Measurements from ENCODE around the gene AUP1. TPM values are rescaled to one million over a fixed set of nuclear protein-coding genes. Genes with fewer than 3 reads are reported as not detected.

The AUP1 gene
- total and polyA plus RNA-seq, 2 donors (not counting 1 experiment from before 2014, with no cell fraction given), result 54.0 to 70.4 TPM

DNA sequence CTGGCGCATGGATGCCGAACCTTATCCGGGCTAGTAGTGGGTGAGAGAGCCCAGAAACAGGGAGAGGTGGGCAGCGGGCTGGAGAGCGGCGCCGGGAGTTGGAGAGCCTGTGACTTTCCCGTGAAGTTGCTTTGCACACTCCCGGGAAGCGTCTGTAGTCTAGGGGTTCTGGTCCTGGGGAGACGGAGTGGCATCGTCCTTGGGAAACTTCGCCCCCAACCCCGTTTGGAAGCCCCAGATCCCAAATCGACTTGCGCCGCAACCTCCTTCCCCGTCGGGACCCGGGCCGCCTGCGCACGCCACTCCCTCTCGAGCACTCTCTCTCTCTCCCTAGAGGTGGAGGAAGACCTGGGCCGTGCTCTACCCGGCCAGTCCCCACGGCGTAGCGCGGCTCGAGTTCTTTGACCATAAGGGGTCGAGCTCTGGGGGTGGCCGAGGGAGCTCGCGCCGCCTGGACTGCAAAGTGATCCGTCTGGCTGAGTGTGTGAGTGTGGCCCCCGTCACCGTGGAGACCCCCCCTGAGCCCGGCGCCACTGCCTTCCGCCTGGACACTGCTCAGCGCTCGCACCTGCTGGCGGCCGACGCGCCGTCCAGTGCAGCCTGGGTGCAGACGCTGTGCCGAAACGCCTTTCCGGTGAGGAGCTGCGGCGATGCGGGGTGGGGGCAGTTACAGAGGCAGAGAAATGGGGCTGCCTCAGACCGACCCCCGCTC lies 25.5 kb upstream of the AUP1 start:
- Histone ChIP-seq H3K9ac (ENCODE audit: insufficient read depth, low read length) (peak overlapping the region; percentile 35), H3K4me2 (ENCODE audit: extremely low read depth, insufficient read depth, low read length) (peak overlapping the region; percentile 85), H3K79me2 (ENCODE audit: control insufficient read depth, insufficient read depth, low read length) (peaks cover 3% of the 10 kb centered on the region)

GRCh38 chr2:74553892-74554819 lies 24.6 kb upstream of the AUP1 start, which contains the start of the genes DOK1 and LOXL3:
DOK1 (plus strand) TSS chr2:74554720; CDS start chr2:74554755, 35 bp downstream.
LOXL3 (minus strand) TSS chr2:74553942; CDS start chr2:74552634, 1,308 bp downstream.
- peak within 1 kb of the TSS; percentile 85 for H3K4me2 ChIP-seq (ENCODE audit: extremely low read depth, insufficient read depth, low read length)
- no peak for TF ChIP-seq EZH2 (IDR thresholded peaks at IDR 0.05; ENCODE audit: low read length, missing control alignments)
- TF ChIP-seq, protein P1, sequence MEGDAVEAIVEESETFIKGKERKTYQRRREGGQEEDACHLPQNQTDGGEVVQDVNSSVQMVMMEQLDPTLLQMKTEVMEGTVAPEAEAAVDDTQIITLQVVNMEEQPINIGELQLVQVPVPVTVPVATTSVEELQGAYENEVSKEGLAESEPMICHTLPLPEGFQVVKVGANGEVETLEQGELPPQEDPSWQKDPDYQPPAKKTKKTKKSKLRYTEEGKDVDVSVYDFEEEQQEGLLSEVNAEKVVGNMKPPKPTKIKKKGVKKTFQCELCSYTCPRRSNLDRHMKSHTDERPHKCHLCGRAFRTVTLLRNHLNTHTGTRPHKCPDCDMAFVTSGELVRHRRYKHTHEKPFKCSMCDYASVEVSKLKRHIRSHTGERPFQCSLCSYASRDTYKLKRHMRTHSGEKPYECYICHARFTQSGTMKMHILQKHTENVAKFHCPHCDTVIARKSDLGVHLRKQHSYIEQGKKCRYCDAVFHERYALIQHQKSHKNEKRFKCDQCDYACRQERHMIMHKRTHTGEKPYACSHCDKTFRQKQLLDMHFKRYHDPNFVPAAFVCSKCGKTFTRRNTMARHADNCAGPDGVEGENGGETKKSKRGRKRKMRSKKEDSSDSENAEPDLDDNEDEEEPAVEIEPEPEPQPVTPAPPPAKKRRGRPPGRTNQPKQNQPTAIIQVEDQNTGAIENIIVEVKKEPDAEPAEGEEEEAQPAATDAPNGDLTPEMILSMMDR (conservative IDR thresholded peaks at IDR 0.05 in 1 of 2, IDR thresholded peaks at IDR 0.05 in 1 of 2; ENCODE audit: low read depth in 1 of 2, low read length in 2 of 2), result no peak
- peak within 1 kb of the TSS; percentile 82 for H2AFZ ChIP-seq (ENCODE audit: low read length)
- no peaks in the 10 kb centered on the region for H3K27me3 ChIP-seq (ENCODE audit: control insufficient read depth, insufficient read depth, low read length)
- peak within 1 kb of the TSS; percentile 52 to 98 (median 74) for H3K4me3 ChIP-seq (replicated peaks in 1 of 4; ENCODE audit: control extremely low read depth in 1 of 4, insufficient read depth in 1 of 4, low read depth in 3 of 4, low read length in 4 of 4)
- H3K79me2 ChIP-seq (ENCODE audit: control insufficient read depth, insufficient read depth, low read length), result peaks cover 3% of the 10 kb centered on the region
- peaks cover 4% of the 10 kb centered on the region for H3K36me3 ChIP-seq (ENCODE audit: control insufficient read depth, insufficient read depth, low read length)
- peak; percentile 89 to 91 for DNase-seq (ENCODE audit: low read depth in 2 of 2)
- no peaks in the 10 kb centered on the region for H3K9me3 ChIP-seq (ENCODE audit: control insufficient read depth, insufficient read depth, low read depth, low read length)
- peak within 1 kb of the TSS; percentile 79 for H3K9ac ChIP-seq (ENCODE audit: insufficient read depth, low read length)
- no peaks in the 10 kb centered on the region for H4K20me1 ChIP-seq (ENCODE audit: control insufficient read depth, extremely low read depth, insufficient read depth, low read length)
- peak within 1 kb of the TSS; percentile 85 for H3K27ac ChIP-seq (ENCODE audit: insufficient read depth, low read length)
- peaks cover 6% of the 10 kb centered on the region for H3K4me1 ChIP-seq (ENCODE audit: control insufficient read depth, extremely low read depth, insufficient read depth, low read length)

More for the DNA sequence above, 25.5 kb upstream of the AUP1 start:
- peak overlapping the region; percentile 52 for H3K27ac ChIP-seq (ENCODE audit: insufficient read depth, low read length)
- H4K20me1 ChIP-seq (ENCODE audit: control insufficient read depth, extremely low read depth, insufficient read depth, low read length), result no peaks in the 10 kb centered on the region
- H3K27me3 ChIP-seq (ENCODE audit: control insufficient read depth, insufficient read depth, low read length), result no peaks in the 10 kb centered on the region
- DNase-seq (ENCODE audit: low read depth in 2 of 2), result peak; percentile 31 to 53
- no peaks in the 10 kb centered on the region for H3K9me3 ChIP-seq (ENCODE audit: control insufficient read depth, insufficient read depth, low read depth, low read length)
- H3K36me3 ChIP-seq (ENCODE audit: control insufficient read depth, insufficient read depth, low read length), result peaks cover 4% of the 10 kb centered on the region
- peaks cover 4% of the 10 kb centered on the region for H3K4me1 ChIP-seq (ENCODE audit: control insufficient read depth, extremely low read depth, insufficient read depth, low read length)
- H3K4me3 ChIP-seq (replicated peaks in 1 of 4; ENCODE audit: control extremely low read depth in 1 of 4, insufficient read depth in 1 of 4, low read depth in 3 of 4, low read length in 4 of 4), result peak overlapping the region; percentile 52 to 98 (median 74)
- peak overlapping the region; percentile 82 for H2AFZ ChIP-seq (ENCODE audit: low read length)
- no peak for TF ChIP-seq EZH2 (IDR thresholded peaks at IDR 0.05; ENCODE audit: low read length, missing control alignments)
- TF ChIP-seq, protein P1 (conservative IDR thresholded peaks at IDR 0.05 in 1 of 2, IDR thresholded peaks at IDR 0.05 in 1 of 2; ENCODE audit: low read depth in 1 of 2, low read length in 2 of 2), result no peak
